ENCODE results near the gene ERBB4. TPM values are rescaled to one million over a fixed set of nuclear protein-coding genes. Genes with fewer than 3 reads are reported as not detected.

The ERBB4 gene
- polyA plus RNA-seq, 1 of the 3 experiments (the other 2 are of a cell fraction) = 0.05 TPM

DNA sequence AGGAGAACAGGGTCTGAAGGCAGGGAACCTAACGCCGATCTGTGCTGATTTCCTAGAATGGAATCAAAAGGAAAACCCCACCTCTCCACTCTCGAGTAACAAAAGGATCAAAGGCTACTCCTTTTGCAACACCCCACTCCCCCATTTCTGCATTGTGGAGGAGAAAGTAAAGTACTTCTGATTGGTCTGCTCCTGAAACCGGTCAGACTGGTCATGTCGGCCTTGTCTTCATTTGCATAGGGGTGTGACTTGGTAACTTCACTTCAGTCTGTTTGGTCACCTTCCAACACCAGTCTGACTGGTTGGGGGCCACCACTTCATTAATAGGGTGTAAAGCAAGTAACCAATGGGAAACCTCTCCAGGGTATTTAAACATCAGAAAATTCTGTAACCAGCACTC is 771.9 kb downstream of the ERBB4 start:
- DNase-seq = no peak
- no peak overlapping the region for H2AFZ ChIP-seq (ENCODE audit: low read depth)
- H3K79me2 ChIP-seq (ENCODE audit: insufficient read depth) = no peaks in the 10 kb centered on the region
- no peak for TF ChIP-seq POLR2AphosphoS5 (IDR thresholded peaks at IDR 0.05; ENCODE audit: low read depth, low read length)
- no peak for TF ChIP-seq YY1 (IDR thresholded peaks at IDR 0.05; ENCODE audit: low read depth)
- no peak for TF ChIP-seq TEAD4 (IDR thresholded peaks at IDR 0.05; ENCODE audit: borderline replicate concordance, insufficient read depth)
- no peak for TF ChIP-seq RCOR1 (IDR thresholded peaks at IDR 0.05; ENCODE audit: low read length)
- no peaks in the 10 kb centered on the region for H4K20me1 ChIP-seq (ENCODE audit: insufficient read depth)
- POLR2A ChIA-PET = no interaction called here
- H3K4me1 ChIP-seq (ENCODE audit: control insufficient read depth in 1 of 2, insufficient read depth in 2 of 2, low read depth in 1 of 2, low read length in 1 of 2) = no peaks in the 10 kb centered on the region; a peak in 1 of 4 replicates
- no peaks in the 10 kb centered on the region for H3F3A ChIP-seq (replicated peaks; ENCODE audit: insufficient read depth)
- H3K9me3 ChIP-seq = no peaks in the 10 kb centered on the region
- H3K4me3 ChIP-seq (ENCODE audit: low read depth in 2 of 2, low read length in 1 of 2) = no peak overlapping the region
- H3K27ac ChIP-seq (ENCODE audit: low read depth in 2 of 2, low read length in 1 of 2) = no peak overlapping the region
- no peaks in the 10 kb centered on the region for H3K9me2 ChIP-seq
- H3K27me3 ChIP-seq (ENCODE audit: insufficient read depth) = no peaks in the 10 kb centered on the region
- no peak overlapping the region for H3K9ac ChIP-seq
- WGBS (ENCODE audit: low lambda C conversion rate) = 61% methylated on average over 4 of the region's 5 CpGs
- CTCF ChIA-PET = no interaction called here
- no peak overlapping the region for H3K4me2 ChIP-seq
- no peaks in the 10 kb centered on the region for H3K36me3 ChIP-seq (replicated peaks in 1 of 2; ENCODE audit: control insufficient read depth in 1 of 2, insufficient read depth in 2 of 2, low read length in 1 of 2)

DNA sequence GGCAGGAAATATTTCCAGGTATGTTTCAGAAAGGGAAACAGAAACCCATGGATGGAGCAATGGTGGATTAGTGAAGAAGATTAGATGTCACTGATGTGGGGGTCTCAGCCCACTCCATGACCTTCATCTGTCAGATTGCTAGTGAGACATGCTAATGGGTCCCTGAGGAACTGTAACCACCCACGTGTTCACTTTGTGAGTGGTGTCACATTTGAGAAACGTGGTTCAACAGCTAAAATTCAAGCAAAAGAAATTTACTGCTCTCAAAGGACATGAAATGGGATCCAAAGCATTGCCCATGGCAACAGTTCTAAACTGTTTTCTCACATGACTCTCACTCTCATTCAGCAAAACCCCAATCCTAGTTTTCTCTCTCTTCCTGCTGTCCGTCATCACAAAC is 776.1 kb downstream of the ERBB4 start:
- no peaks in the 10 kb centered on the region for H3K27me3 ChIP-seq (ENCODE audit: insufficient read depth)
- no peak overlapping the region for H3K27ac ChIP-seq (ENCODE audit: low read depth in 2 of 2, low read length in 1 of 2)
- WGBS (ENCODE audit: low lambda C conversion rate) = 52% methylated on average over 3 of the region's 3 CpGs
- CTCF ChIA-PET = interaction anchor here (1.2 kb wide), 1 partner anchor 17 kb away, joined by 7 read pairs; no protein-coding TSS in a partner anchor
- no peak for DNase-seq
- no peak overlapping the region for H3K9ac ChIP-seq
- POLR2A ChIA-PET = no interaction called here
- no peaks in the 10 kb centered on the region for H3K36me3 ChIP-seq (replicated peaks in 1 of 2; ENCODE audit: control insufficient read depth in 1 of 2, insufficient read depth in 2 of 2, low read length in 1 of 2)
- H3K9me3 ChIP-seq = no peaks in the 10 kb centered on the region
- H3K4me2 ChIP-seq = no peak overlapping the region
- peaks cover 0 to under 1% of the 10 kb centered on the region in 2 experiments; a peak in 2 of 4 replicates for H3K4me1 ChIP-seq (ENCODE audit: control insufficient read depth in 1 of 2, insufficient read depth in 2 of 2, low read depth in 1 of 2, low read length in 1 of 2)
- no peak overlapping the region for H3K4me3 ChIP-seq (ENCODE audit: low read depth in 2 of 2, low read length in 1 of 2)
- TF ChIP-seq MXI1 (IDR thresholded peaks at IDR 0.05; ENCODE audit: low read depth, low read length) (no peak), NRF1 (IDR thresholded peaks at IDR 0.05; ENCODE audit: low read depth, low read length) (no peak), CHD2 (IDR thresholded peaks at IDR 0.05; ENCODE audit: low read length, partially characterized antibody) (no peak), TAF1 (IDR thresholded peaks at IDR 0.05; ENCODE audit: borderline replicate concordance, low read depth, low read length) (no peak), SMC3 (IDR thresholded peaks at IDR 0.05; ENCODE audit: low read depth, low read length) (no peak)
- no peaks in the 10 kb centered on the region for H4K20me1 ChIP-seq (ENCODE audit: insufficient read depth)
- H3K79me2 ChIP-seq (ENCODE audit: insufficient read depth) = no peaks in the 10 kb centered on the region
- H3K9me2 ChIP-seq = no peaks in the 10 kb centered on the region
- H3F3A ChIP-seq (replicated peaks; ENCODE audit: insufficient read depth) = no peaks in the 10 kb centered on the region
- H2AFZ ChIP-seq (ENCODE audit: low read depth) = no peak overlapping the region

DNA sequence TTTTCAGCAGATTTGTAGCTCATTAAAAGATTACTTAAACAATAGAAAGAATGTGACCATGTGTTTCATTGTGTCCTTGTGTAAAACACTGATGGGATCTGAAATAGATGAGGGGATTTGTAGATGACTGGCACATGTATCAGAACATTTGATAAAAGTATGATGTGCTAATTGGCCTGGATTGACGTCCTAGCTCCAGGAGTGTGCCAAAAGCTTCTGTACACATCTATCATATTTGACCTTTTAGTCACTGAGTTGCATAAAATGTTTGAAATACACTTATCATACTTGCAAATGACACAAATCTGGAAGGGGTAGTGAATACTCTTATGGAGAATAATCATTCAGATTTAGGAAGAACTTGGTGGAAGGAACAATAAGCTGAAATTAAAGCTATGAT is 778.5 kb downstream of the ERBB4 start:
- POLR2A ChIA-PET = no interaction called here

More for the DNA sequence above, 778.5 kb downstream of the ERBB4 start:
- TF ChIP-seq SMC3 (IDR thresholded peaks at IDR 0.05; ENCODE audit: low read depth, low read length) (no peak), NFIC (IDR thresholded peaks at IDR 0.05; ENCODE audit: borderline replicate concordance) (no peak), MEF2A (IDR thresholded peaks at IDR 0.05; ENCODE audit: borderline replicate concordance, low read depth) (no peak), RAD21 (IDR thresholded peaks at IDR 0.05; ENCODE audit: low read length) (no peak), GATA2 (CRISPR knock-in tag; IDR thresholded peaks at IDR 0.05) (no peak), RCOR1 (IDR thresholded peaks at IDR 0.05; ENCODE audit: low read length) (no peak), FOSL2 (IDR thresholded peaks at IDR 0.05; ENCODE audit: borderline replicate concordance, low read depth) (no peak), RXRA (IDR thresholded peaks at IDR 0.05; ENCODE audit: borderline replicate concordance, low read depth) (no peak)
- TF ChIP-seq, protein P1, sequence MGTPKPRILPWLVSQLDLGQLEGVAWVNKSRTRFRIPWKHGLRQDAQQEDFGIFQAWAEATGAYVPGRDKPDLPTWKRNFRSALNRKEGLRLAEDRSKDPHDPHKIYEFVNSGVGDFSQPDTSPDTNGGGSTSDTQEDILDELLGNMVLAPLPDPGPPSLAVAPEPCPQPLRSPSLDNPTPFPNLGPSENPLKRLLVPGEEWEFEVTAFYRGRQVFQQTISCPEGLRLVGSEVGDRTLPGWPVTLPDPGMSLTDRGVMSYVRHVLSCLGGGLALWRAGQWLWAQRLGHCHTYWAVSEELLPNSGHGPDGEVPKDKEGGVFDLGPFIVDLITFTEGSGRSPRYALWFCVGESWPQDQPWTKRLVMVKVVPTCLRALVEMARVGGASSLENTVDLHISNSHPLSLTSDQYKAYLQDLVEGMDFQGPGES (IDR thresholded peaks at IDR 0.05; ENCODE audit: low read depth, low read length) = no peak
- Histone ChIP-seq H2AFZ (ENCODE audit: low read depth) (no peak overlapping the region), H3K9me2 (no peaks in the 10 kb centered on the region), H3K9ac (no peak overlapping the region), H3F3A (replicated peaks; ENCODE audit: insufficient read depth) (no peaks in the 10 kb centered on the region), H3K36me3 (replicated peaks in 1 of 2; ENCODE audit: control insufficient read depth in 1 of 2, insufficient read depth in 2 of 2, low read length in 1 of 2) (no peaks in the 10 kb centered on the region), H4K20me1 (ENCODE audit: insufficient read depth) (no peaks in the 10 kb centered on the region), H3K4me1 (ENCODE audit: control insufficient read depth in 1 of 2, insufficient read depth in 2 of 2, low read depth in 1 of 2, low read length in 1 of 2) (peaks cover 0 to 3% of the 10 kb centered on the region in 2 experiments; a peak in 1 of 4 replicates), H3K79me2 (ENCODE audit: insufficient read depth) (no peaks in the 10 kb centered on the region), H3K27me3 (ENCODE audit: insufficient read depth) (no peaks in the 10 kb centered on the region), H3K27ac (ENCODE audit: low read depth in 2 of 2, low read length in 1 of 2) (no peak overlapping the region), H3K9me3 (no peaks in the 10 kb centered on the region), H3K4me3 (ENCODE audit: low read depth in 2 of 2, low read length in 1 of 2) (no peak overlapping the region), H3K4me2 (no peak overlapping the region)
- CTCF ChIA-PET = interaction anchor here (0.7 kb wide), 1 partner anchor 14 kb away, joined by 3 read pairs; no protein-coding TSS in a partner anchor
- DNase-seq = no peak
- 23% methylated on average over 1 of the region's 1 CpG for WGBS (ENCODE audit: low lambda C conversion rate)

Measured in SK-N-SH (cell line).